C4-2B (cell line): Measurements from ENCODE around the gene FHIP1B.
"Not testable (repeated sequence)": the region's sequence is repeated elsewhere in the genome, so short reads cannot be mapped to it uniquely, and the experiment has no call there.

ENCODE experiments used
- H3K27ac ChIP-seq: fragments of 450-650 bp; 2 replicates; pipeline ENCODE4 v1.5.1; 2017
- ZFX ChIP-seq: fragments of 450-650 bp; IDR thresholded peaks from 2 replicates; pipeline ENCODE4 v1.6.1; 2017
- TF ChIP-seq, protein P1 (sequence below): fragments of 450-650 bp; conservative IDR thresholded peaks from 2 replicates; pipeline ENCODE4 v1.5.1; 2017; ENCODE audit warnings: mild to moderate bottlenecking

The FHIP1B gene

GRCh38 chr11:6234387-6235107 lies at the start of gene FHIP1B:
Gene FHIP1B (minus strand): TSS chr11:6234636. CDS start chr11:6224516, 10,120 bp downstream.
- H3K27ac ChIP-seq: peak within 1 kb of the TSS; percentile 77
- TF ChIP-seq, protein P1, sequence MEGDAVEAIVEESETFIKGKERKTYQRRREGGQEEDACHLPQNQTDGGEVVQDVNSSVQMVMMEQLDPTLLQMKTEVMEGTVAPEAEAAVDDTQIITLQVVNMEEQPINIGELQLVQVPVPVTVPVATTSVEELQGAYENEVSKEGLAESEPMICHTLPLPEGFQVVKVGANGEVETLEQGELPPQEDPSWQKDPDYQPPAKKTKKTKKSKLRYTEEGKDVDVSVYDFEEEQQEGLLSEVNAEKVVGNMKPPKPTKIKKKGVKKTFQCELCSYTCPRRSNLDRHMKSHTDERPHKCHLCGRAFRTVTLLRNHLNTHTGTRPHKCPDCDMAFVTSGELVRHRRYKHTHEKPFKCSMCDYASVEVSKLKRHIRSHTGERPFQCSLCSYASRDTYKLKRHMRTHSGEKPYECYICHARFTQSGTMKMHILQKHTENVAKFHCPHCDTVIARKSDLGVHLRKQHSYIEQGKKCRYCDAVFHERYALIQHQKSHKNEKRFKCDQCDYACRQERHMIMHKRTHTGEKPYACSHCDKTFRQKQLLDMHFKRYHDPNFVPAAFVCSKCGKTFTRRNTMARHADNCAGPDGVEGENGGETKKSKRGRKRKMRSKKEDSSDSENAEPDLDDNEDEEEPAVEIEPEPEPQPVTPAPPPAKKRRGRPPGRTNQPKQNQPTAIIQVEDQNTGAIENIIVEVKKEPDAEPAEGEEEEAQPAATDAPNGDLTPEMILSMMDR: no peak
- TF ChIP-seq ZFX: peak; percentile 56

DNA sequence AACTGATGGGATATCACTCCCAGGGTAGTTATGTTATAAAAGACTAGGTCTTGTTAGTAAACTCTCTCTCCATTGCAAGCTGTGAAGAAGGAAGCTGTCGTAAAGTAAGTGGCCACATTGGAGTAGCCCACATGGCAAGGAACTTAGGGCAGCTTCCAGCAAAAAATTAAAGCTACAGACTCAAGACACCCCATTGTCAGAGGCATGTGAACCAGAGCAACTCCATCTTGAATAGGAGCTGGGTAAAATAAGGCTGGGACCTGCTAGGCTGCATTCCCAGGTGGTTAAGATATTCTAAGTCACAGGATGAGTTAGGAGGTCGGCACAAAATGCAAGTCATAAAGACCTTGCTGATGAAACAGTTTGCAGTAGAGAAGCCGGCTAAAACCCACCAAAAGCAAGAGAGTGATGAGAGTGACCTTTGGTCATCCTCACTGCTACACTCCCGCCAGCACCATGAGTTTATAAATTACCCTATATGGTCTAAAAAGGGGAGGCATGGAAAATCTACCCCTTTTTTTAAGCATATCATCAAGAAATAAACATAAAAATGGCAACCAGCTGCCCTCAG lies 49.1 kb upstream of the FHIP1B start:
- TF ChIP-seq ZFX: no peak
- TF ChIP-seq, protein P1: no peak

GRCh38 chr11:6280809-6281208 lies 46.4 kb upstream of the FHIP1B start:
- H3K27ac ChIP-seq: not testable (repeated sequence)

More for the DNA sequence above, 49.1 kb upstream of the FHIP1B start:
- no peak overlapping the region for H3K27ac ChIP-seq

- no peak overlapping the region for H3K27ac ChIP-seq
- TF ChIP-seq, protein P1: no peak
- TF ChIP-seq ZFX: no peak
Observed at GRCh38 chr11:6273188-6273587, 38.8 kb upstream of the FHIP1B start.

- TF ChIP-seq, protein P1: no peak
- TF ChIP-seq ZFX: no peak
- H3K27ac ChIP-seq: no peak overlapping the region
Observed at GRCh38 chr11:6271598-6271997, 37.2 kb upstream of the FHIP1B start.

- no peak for TF ChIP-seq ZFX
- TF ChIP-seq, protein P1: no peak
- H3K27ac ChIP-seq: no peak overlapping the region
Observed at GRCh38 chr11:6270584-6271246, 36.3 kb upstream of the FHIP1B start.

DNA sequence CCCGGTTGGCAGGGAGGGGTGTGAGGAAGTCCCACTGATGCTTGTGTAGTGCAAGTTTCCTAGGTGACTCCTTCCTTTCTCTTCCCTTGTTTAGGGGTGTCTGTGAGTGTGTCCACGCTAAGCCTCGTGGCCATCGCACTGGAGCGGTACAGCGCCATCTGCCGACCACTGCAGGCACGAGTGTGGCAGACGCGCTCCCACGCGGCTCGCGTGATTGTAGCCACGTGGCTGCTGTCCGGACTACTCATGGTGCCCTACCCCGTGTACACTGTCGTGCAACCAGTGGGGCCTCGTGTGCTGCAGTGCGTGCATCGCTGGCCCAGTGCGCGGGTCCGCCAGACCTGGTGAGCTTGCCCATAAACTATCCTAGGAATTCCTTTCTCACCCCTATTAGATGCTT lies 35.6 kb upstream of the FHIP1B start:
- TF ChIP-seq ZFX: no peak
- TF ChIP-seq, protein P1: peak; percentile 49
- H3K27ac ChIP-seq: no peak overlapping the region
